Immature natural killer cell (primary cell): ENCODE data around the gene TMEM107. TPM values are rescaled to one million over a fixed set of nuclear protein-coding genes. Genes with fewer than 3 reads are reported as not detected.
A peak's percentile ranks its signal among the peaks of the same experiment; 100 is the strongest.

Source experiments
- DNase-seq, 3 donors: peaks; one replicate each; pipeline ENCODE4 v3.0.0; 2022; ENCODE audit warnings: mixed read lengths in 1 of 3
- H3K27ac Mint-ChIP-seq, 6 donors: one replicate each; pipeline ENCODE4 v1.8.0; 2020; ENCODE audit warnings: mixed read lengths in 6 of 6, mild to moderate bottlenecking in 5 of 6, inconsistent platforms in 4 of 6, moderate library complexity in 3 of 6
- H3K27me3 Mint-ChIP-seq, 3 donors: one replicate each; pipeline ENCODE4 v1.8.0; 2020 to 2021; ENCODE audit warnings: low read depth in 3 of 3, mild to moderate bottlenecking in 3 of 3, mixed read lengths in 3 of 3, moderate library complexity in 3 of 3, inconsistent platforms in 1 of 3
- H3K36me3 Mint-ChIP-seq, 3 donors: one replicate each; pipeline ENCODE4 v1.8.0; 2020; ENCODE audit warnings: mixed read lengths in 3 of 3, inconsistent platforms in 2 of 3, mild to moderate bottlenecking in 2 of 3
- H3K4me1 Mint-ChIP-seq, 2 donors: one replicate each; pipeline ENCODE4 v1.8.0; 2020; ENCODE audit warnings: inconsistent platforms in 2 of 2, mild to moderate bottlenecking in 2 of 2, mixed read lengths in 2 of 2, moderate library complexity in 1 of 2
- H3K4me3 Mint-ChIP-seq, 5 donors: one replicate each; pipeline ENCODE4 v1.8.0; 2020; ENCODE audit warnings: mild to moderate bottlenecking in 5 of 5, mixed read lengths in 5 of 5, inconsistent platforms in 3 of 5, moderate library complexity in 3 of 5
- H3K9me3 Mint-ChIP-seq, 6 donors: one replicate each; pipeline ENCODE4 v1.8.0; 2020; ENCODE audit warnings: mild to moderate bottlenecking in 6 of 6, mixed read lengths in 6 of 6, inconsistent platforms in 4 of 6, moderate library complexity in 3 of 6
- polyA plus RNA-seq, 3 donors: library from polyadenylated mRNA; unstranded; fragments of 300-500 nt; fragmentation: Illumina TruSeq; gene quantifications; one replicate each; pipeline ENCODE4 v1.2.3, GENCODE V29; 2021

Gene TMEM107
- polyA plus RNA-seq, 3 donors from 2014 or later: 53.3 to 69.3 (median 64.0) TPM

DNA sequence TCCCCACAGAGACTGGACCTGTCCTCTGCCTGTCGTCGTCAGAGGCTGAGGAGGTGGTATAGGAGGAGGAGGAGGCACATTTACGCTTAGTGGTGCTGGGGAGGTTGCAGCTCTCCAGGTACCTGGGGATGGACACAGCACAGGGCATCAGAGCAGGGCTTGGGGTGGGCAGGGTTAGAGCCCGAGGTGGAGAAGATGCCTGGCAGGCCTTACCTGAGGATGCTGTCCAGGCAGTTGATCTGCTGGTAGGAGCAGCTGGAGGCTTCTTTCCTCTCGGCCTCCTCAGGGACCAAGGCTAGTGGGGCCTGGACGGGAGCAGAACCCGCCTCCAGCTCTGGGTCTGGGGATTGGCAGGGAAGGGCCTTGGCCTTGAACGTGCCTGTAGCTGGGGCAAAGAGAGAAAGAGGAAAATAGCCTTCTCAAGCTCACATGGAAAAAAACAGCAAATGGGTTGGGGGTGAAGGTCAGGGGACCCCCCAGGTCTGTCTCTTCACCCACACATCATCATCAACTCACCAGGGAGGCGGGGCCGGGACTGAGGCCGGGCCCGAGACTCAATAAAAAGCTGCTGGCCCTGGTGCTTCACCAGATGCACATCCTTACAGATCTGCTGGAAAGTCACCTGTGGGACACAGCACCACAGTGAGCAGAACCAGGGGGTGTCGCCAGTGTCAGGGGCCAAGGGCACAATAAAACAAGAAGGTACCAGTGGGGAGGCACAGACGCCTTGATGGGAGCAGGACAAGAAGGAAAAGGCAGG lies 29.6 kb downstream of the TMEM107 start:
- peak overlapping the region in 1 of 5 donors; percentile 33 for H3K4me3 Mint-ChIP-seq
- no peak for DNase-seq
- H3K36me3 Mint-ChIP-seq: peaks cover 5 to 31% (median 12%) of the 10 kb centered on the region in 3 donors
- peaks cover 9 to 19% of the 10 kb centered on the region in 2 donors for H3K4me1 Mint-ChIP-seq
- peaks cover 53 to 61% (median 54%) of the 10 kb centered on the region in 3 donors for H3K27me3 Mint-ChIP-seq
- peak overlapping the region in 2 of 6 donors; percentile 53 to 57 for H3K27ac Mint-ChIP-seq
- peaks cover 0 to 3% (median 0%) of the 10 kb centered on the region in 6 donors for H3K9me3 Mint-ChIP-seq

- H3K4me3 Mint-ChIP-seq: no peak overlapping the region
- no peak for DNase-seq
- peak overlapping the region in 1 of 6 donors; percentile 53 for H3K27ac Mint-ChIP-seq
- peaks cover 6 to 31% (median 12%) of the 10 kb centered on the region in 3 donors for H3K36me3 Mint-ChIP-seq
- H3K4me1 Mint-ChIP-seq: peaks cover 9 to 14% of the 10 kb centered on the region in 2 donors
- H3K9me3 Mint-ChIP-seq: no peaks in the 10 kb centered on the region
- peaks cover 51 to 58% (median 51%) of the 10 kb centered on the region in 3 donors for H3K27me3 Mint-ChIP-seq
These were observed 30.4 kb downstream of the TMEM107 start for GRCh38 chr17:8145811-8146210.

GRCh38 chr17:8144401-8145231 lies 31.6 kb downstream of the TMEM107 start:
- Mint-ChIP-seq H3K9me3 (no peaks in the 10 kb centered on the region), H3K4me1 (peaks cover 5% of the 10 kb centered on the region in 2 donors), H3K27ac (no peak overlapping the region), H3K27me3 (peaks cover 46 to 48% (median 48%) of the 10 kb centered on the region in 3 donors), H3K36me3 (peaks cover 6 to 31% (median 12%) of the 10 kb centered on the region in 3 donors), H3K4me3 (peak overlapping the region in 1 of 5 donors; percentile 17)
- no peak for DNase-seq

DNA sequence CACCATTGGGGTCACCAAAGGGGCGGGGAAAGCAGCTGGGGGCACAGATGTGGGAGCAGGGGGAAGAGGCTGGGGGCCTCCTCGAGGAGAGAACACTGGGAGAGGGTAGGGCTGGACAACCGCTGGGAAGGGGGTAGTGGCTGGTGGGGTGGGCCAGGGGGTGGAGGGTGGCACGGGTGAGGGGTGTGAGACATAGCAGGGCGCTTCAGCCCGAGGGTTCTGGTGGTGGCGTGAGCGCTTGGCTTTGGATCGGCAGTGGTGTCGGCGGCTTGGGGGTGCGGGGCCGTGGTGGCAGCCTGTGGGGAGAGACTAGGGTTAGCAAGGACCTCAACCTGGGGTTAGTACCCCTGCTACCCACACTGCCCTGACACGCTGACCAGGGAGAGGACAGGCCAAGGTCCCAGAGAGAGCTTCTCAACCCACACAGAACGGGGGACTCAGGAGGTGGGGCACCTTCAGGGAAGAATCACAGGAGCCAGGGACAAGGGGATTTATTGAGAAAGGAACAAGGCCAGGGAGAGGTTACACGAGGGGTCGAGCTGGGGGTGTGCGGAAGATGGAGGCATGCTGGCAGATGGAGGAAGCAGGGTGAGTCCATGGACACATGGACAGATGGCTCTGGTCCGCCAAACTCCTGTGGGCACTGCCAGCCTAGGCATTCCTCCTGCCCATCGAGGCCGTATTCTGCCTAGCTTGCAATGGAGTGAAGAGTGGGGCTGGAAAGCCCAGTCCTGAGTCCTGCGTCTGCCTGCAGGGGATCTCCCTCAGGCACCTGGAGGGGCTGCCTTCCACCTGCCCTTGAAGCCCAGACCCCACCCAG lies 32.4 kb downstream of the TMEM107 start:
- H3K27ac Mint-ChIP-seq: peak overlapping the region in 1 of 6 donors; percentile 78
- H3K9me3 Mint-ChIP-seq: no peaks in the 10 kb centered on the region
- DNase-seq: peak in 1 of 3 donors; percentile 23

DNA sequence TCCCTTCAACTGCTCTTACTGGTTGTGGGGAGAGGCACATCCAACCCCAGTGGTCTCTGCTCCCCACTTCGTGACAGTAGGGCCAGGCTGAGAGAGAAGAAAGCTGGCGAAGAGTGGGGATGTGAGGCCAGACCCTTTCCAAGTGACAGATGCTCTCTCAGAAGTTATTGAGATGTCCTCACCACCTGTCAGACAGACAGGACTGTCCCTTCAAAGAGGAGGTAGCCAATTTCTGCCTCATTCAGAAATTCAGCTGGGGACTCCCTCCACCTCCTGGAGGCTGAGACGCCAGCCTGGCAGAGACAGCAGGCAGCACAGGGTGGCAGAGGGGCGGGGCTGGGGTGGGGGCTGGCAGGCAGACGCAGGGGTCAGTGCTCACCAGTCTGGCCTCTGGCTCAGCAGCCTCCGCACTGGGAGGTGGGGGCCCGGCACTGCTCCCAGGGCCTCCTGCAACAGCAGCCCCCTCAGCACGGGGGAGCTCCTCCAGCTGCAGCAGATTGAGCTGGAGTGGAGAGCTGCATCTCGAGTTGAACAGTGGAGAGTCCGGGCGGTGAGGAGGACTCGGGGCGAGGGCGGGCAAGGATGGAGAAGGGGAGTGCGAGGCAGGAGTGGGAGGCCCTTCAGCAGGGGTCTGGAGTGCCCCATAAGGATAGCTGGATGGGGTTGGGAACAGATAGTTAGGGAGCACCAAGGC lies 33.1 kb downstream of the TMEM107 start:
- H3K36me3 Mint-ChIP-seq: peaks cover 6 to 23% (median 12%) of the 10 kb centered on the region in 3 donors
- H3K27ac Mint-ChIP-seq: peak overlapping the region in 1 of 6 donors; percentile 78
- H3K4me1 Mint-ChIP-seq: peaks cover 0 to 2% of the 10 kb centered on the region in 2 donors
- H3K27me3 Mint-ChIP-seq: peaks cover 36 to 39% (median 37%) of the 10 kb centered on the region in 3 donors
- H3K9me3 Mint-ChIP-seq: no peaks in the 10 kb centered on the region
- H3K4me3 Mint-ChIP-seq: no peak overlapping the region
- peak in 1 of 3 donors; percentile 7 for DNase-seq

More for the DNA sequence above, 32.4 kb downstream of the TMEM107 start:
- Mint-ChIP-seq H3K4me3 (peak overlapping the region in 1 of 5 donors; percentile 17), H3K36me3 (peaks cover 6 to 28% (median 12%) of the 10 kb centered on the region in 3 donors), H3K4me1 (peaks cover 0 to 2% of the 10 kb centered on the region in 2 donors), H3K27me3 (peaks cover 41 to 45% (median 42%) of the 10 kb centered on the region in 3 donors)

- peaks cover 6 to 19% (median 8%) of the 10 kb centered on the region in 3 donors for H3K36me3 Mint-ChIP-seq
- no peaks in the 10 kb centered on the region for H3K9me3 Mint-ChIP-seq
- H3K4me3 Mint-ChIP-seq: no peak overlapping the region
- H3K27me3 Mint-ChIP-seq: peaks cover 32 to 35% (median 35%) of the 10 kb centered on the region in 3 donors
- H3K4me1 Mint-ChIP-seq: peaks cover 0 to 2% of the 10 kb centered on the region in 2 donors
- peak overlapping the region in 1 of 6 donors; percentile 22 for H3K27ac Mint-ChIP-seq
- DNase-seq: peak in 1 of 3 donors; percentile 11
These were observed 33.9 kb downstream of the TMEM107 start for GRCh38 chr17:8142158-8142886.

GRCh38 chr17:8141741-8142140 lies 34.4 kb downstream of the TMEM107 start:
- DNase-seq: no peak
- H3K27ac Mint-ChIP-seq: peak overlapping the region in 1 of 6 donors; percentile 45
- no peaks in the 10 kb centered on the region for H3K9me3 Mint-ChIP-seq
- H3K4me3 Mint-ChIP-seq: no peak overlapping the region
- H3K27me3 Mint-ChIP-seq: peaks cover 31 to 36% (median 32%) of the 10 kb centered on the region in 3 donors
- H3K4me1 Mint-ChIP-seq: peaks cover 0 to 1% of the 10 kb centered on the region in 2 donors
- H3K36me3 Mint-ChIP-seq: peaks cover 3 to 15% (median 5%) of the 10 kb centered on the region in 3 donors

GRCh38 chr17:8141045-8141444 lies 35.1 kb downstream of the TMEM107 start:
- Mint-ChIP-seq H3K36me3 (peaks cover 0 to 8% (median 3%) of the 10 kb centered on the region in 3 donors), H3K27me3 (peaks cover 27 to 31% (median 30%) of the 10 kb centered on the region in 3 donors), H3K4me3 (no peak overlapping the region), H3K27ac (peak overlapping the region in 2 of 6 donors; percentile 53 to 63), H3K9me3 (no peaks in the 10 kb centered on the region), H3K4me1 (peaks cover 0 to 1% of the 10 kb centered on the region in 2 donors)
- DNase-seq: no peak

DNA sequence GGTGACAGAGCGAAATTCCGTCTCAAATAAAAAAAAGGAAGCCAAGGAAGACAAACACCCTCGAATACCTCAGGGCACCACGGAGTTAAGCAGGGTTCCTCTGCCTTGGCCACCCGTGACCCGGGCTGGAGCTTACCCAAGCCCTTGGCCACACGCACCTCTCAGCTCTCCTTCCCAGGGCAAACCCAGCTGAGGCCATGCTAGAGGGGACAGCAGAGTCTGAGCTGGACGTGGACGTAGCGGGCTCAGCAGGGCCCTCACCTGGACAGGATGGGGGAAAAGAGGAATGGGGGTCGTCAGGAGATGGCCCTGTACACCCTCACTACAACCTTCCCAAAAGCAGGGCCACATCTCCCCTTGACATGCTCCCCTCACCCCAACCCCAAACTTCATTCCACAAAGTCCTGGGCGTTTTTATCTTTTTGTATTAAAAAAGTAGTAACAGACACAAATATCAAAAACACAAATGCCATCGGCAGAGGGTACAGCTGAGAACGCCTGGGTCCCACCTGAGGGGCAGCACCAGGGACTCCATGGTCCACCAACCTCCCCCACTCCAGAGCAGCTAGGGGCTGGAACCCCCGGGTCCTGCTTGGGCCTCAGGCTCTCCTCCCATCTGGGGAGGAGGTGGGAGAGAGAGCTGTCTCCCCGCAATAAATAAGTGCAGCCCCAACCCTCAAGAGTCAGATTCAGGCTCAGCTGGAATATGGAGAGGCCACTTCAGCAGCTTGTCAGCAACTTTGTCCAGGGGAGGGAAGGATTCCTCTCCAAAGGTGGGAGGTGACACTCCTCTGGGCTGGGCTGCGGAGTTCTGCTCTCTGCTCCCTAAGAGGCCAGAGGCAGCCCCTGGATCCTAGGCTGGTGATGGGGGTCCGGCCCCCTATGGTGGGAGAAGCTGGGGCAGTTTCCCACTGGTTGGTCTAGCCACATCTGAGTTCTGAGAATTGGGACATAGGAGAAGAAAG lies 35.8 kb downstream of the TMEM107 start:
- H3K4me3 Mint-ChIP-seq: no peak overlapping the region
- DNase-seq: no peak
- H3K27me3 Mint-ChIP-seq: peaks cover 27 to 31% (median 29%) of the 10 kb centered on the region in 3 donors
- H3K4me1 Mint-ChIP-seq: peaks cover 0 to 1% of the 10 kb centered on the region in 2 donors
- H3K36me3 Mint-ChIP-seq: peaks cover 0 to 7% (median 3%) of the 10 kb centered on the region in 3 donors
- no peaks in the 10 kb centered on the region for H3K9me3 Mint-ChIP-seq
- H3K27ac Mint-ChIP-seq: peak overlapping the region in 2 of 6 donors; percentile 40 to 68

DNA sequence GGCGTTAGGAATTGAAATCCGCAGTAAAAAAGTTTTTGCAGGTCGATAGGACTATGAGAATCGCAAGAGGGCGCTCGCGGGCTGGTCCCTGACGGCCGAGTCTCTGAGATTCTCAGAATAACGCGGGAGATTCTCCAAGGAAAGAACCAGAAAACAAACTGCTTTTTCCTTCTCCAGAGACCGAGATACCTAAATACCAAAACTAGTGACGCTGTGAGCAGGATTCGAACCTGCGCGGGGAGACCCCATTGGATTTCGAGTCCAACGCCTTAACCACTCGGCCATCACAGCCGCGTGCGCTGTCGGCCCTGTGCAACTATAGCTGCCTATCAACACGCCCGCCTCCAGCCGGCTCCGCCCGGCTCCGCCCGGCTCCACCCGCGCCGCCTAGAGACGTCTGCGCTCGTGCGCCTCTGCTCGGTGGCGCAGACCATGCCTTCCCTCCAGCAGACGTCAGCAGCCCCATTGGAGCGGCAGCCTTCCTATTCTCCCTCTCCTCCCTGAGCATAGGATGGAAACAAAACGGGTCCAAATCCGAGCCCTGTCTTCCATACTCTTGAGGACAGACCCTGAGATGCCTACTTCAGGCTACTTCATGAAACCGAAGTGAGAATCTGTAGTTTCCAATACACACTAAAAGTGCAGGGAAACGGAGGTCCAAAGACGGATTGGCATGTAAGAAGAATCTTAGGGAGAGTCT lies 37.4 kb downstream of the TMEM107 start:
- peaks cover 0 to 1% of the 10 kb centered on the region in 2 donors for H3K4me1 Mint-ChIP-seq
- H3K27me3 Mint-ChIP-seq: peaks cover 17 to 27% (median 22%) of the 10 kb centered on the region in 3 donors
- no peak overlapping the region for H3K27ac Mint-ChIP-seq
- DNase-seq: peak; percentile 93 to 98 (median 98)
- no peak overlapping the region for H3K4me3 Mint-ChIP-seq
- H3K36me3 Mint-ChIP-seq: peaks cover 0 to 3% (median 3%) of the 10 kb centered on the region in 3 donors
- no peaks in the 10 kb centered on the region for H3K9me3 Mint-ChIP-seq

DNA sequence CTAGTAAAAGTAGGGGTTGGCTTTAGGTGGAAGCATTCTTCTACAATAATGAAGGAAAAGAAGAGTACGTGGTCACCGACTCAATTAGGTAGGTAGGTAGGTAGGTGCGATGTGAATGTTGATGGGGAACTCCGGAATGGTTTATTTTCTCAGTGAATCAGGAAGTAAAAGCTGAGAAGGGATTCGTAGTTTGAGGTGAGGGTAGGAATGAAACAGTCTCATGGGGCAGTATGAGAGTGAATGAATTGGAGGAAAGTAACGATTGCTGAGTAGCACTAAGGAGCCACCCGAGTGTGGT lies 37.9 kb downstream of the TMEM107 start:
- H3K4me3 Mint-ChIP-seq: no peak overlapping the region
- no peak for DNase-seq
- H3K9me3 Mint-ChIP-seq: no peaks in the 10 kb centered on the region
- no peak overlapping the region for H3K27ac Mint-ChIP-seq
- peaks cover 0 to 3% (median 0%) of the 10 kb centered on the region in 3 donors for H3K36me3 Mint-ChIP-seq
- peaks cover 0 to 1% of the 10 kb centered on the region in 2 donors for H3K4me1 Mint-ChIP-seq
- H3K27me3 Mint-ChIP-seq: peaks cover 12 to 23% (median 22%) of the 10 kb centered on the region in 3 donors
